ENCODE measurements around the gene KLHL29.
"Not testable (repeated sequence)": the region's sequence is repeated elsewhere in the genome, so short reads cannot be mapped to it uniquely, and the experiment has no call there.

The KLHL29 gene

GRCh38 chr2:23373666-23374065 lies 11.3 kb upstream of the KLHL29 start:
- no peak for FAIRE-seq

- no peak for FAIRE-seq
Observed at GRCh38 chr2:23375448-23375847, 9.5 kb upstream of the KLHL29 start.

- FAIRE-seq: no peak
Observed at GRCh38 chr2:23376075-23376474, 8.9 kb upstream of the KLHL29 start.

- FAIRE-seq: no peak
Observed at GRCh38 chr2:23376972-23377371, 8.0 kb upstream of the KLHL29 start.

- FAIRE-seq: no peak
Observed at GRCh38 chr2:23377771-23378170, 7.2 kb upstream of the KLHL29 start.

- FAIRE-seq: no peak
Observed at GRCh38 chr2:23378496-23378895, 6.5 kb upstream of the KLHL29 start.

GRCh38 chr2:23379220-23379695 lies 5.7 kb upstream of the KLHL29 start:
- no peak for FAIRE-seq

- FAIRE-seq: no peak
Observed at GRCh38 chr2:23380562-23381065, 4.4 kb upstream of the KLHL29 start.

- FAIRE-seq: no peak
Observed at GRCh38 chr2:23381084-23381483, 3.9 kb upstream of the KLHL29 start.

- FAIRE-seq: no peak
Observed at GRCh38 chr2:23381485-23381884, 3.5 kb upstream of the KLHL29 start.

GRCh38 chr2:23383100-23383499 lies 1.9 kb upstream of the KLHL29 start:
- FAIRE-seq: no peak

GRCh38 chr2:23385351-23385747 lies 370 bp downstream of the KLHL29 start:
- FAIRE-seq: no peak

GRCh38 chr2:23385748-23386338 lies 864 bp downstream of the KLHL29 start:
- no peak for FAIRE-seq

- FAIRE-seq: no peak
Observed at GRCh38 chr2:23386339-23387220, 1.6 kb downstream of the KLHL29 start.

- no peak for FAIRE-seq
Observed at GRCh38 chr2:23387221-23387550, 2.2 kb downstream of the KLHL29 start.

GRCh38 chr2:23387845-23388244 lies 2.9 kb downstream of the KLHL29 start:
- no peak for FAIRE-seq

GRCh38 chr2:23388294-23388693 lies 3.3 kb downstream of the KLHL29 start:
- FAIRE-seq: no peak

- no peak for FAIRE-seq
Observed at GRCh38 chr2:23388756-23389514, 4.0 kb downstream of the KLHL29 start.

- no peak for FAIRE-seq
Observed at GRCh38 chr2:23390152-23390551, 5.2 kb downstream of the KLHL29 start.

- not testable (repeated sequence) for FAIRE-seq
Observed at GRCh38 chr2:23391237-23391736, 6.3 kb downstream of the KLHL29 start.

- no peak for FAIRE-seq
Observed at GRCh38 chr2:23393722-23394121, 8.7 kb downstream of the KLHL29 start.

GRCh38 chr2:23394700-23395099 lies 9.7 kb downstream of the KLHL29 start:
- no peak for FAIRE-seq

GRCh38 chr2:23397478-23397877 lies 12.5 kb downstream of the KLHL29 start:
- no peak for FAIRE-seq
